HG02642 (cell line): ENCODE measurements around the gene CAPN15.

ENCODE experiments used
- ATAC-seq: cut with Tn5 transposase; IDR thresholded peaks from one replicate; pipeline ENCODE4 v1.9.1; 2021; ENCODE audit warnings: mild to moderate bottlenecking; ENCODE audit not compliant: unreplicated experiment, poor library complexity

Gene CAPN15

GRCh38 chr16:559411-560203 lies 32.1 kb downstream of the CAPN15 start:
- ATAC-seq, result no peak

GRCh38 chr16:560204-560700 lies 32.7 kb downstream of the CAPN15 start, which contains the start of gene PRR35:
TSS of gene PRR35 (plus strand) at chr16:560394. CDS start at chr16:563295, 2,901 bp downstream.
- no peak for ATAC-seq

- ATAC-seq, result no peak
These were observed 33.3 kb downstream of the CAPN15 start for GRCh38 chr16:560701-561412.

- ATAC-seq, result no peak
These were observed 33.9 kb downstream of the CAPN15 start for GRCh38 chr16:561413-561794.

GRCh38 chr16:561957-562938 lies 34.7 kb downstream of the CAPN15 start:
- no peak for ATAC-seq

- no peak for ATAC-seq
These were observed 35.6 kb downstream of the CAPN15 start for GRCh38 chr16:563072-563644.

GRCh38 chr16:564690-565418 lies 37.3 kb downstream of the CAPN15 start:
- ATAC-seq, result no peak

GRCh38 chr16:565419-566330 lies 38.2 kb downstream of the CAPN15 start:
- no peak for ATAC-seq

- no peak for ATAC-seq
These were observed 39.2 kb downstream of the CAPN15 start, which contains the start of gene NHLRC4 for GRCh38 chr16:566475-567372. TSS of gene NHLRC4 (plus strand) at chr16:567005. CDS start at chr16:568048, 1,043 bp downstream.

GRCh38 chr16:567373-568256 lies 40.1 kb downstream of the CAPN15 start:
- ATAC-seq, result no peak

GRCh38 chr16:568401-569258 lies 41.1 kb downstream of the CAPN15 start:
- ATAC-seq, result no peak

- peak; percentile 49 for ATAC-seq
These were observed 42.1 kb downstream of the CAPN15 start, which contains the start of gene PIGQ for GRCh38 chr16:569445-570254. TSS of gene PIGQ (plus strand) at chr16:569968. CDS start at chr16:574075, 4,107 bp downstream.

- ATAC-seq, result no peak
These were observed 45.5 kb downstream of the CAPN15 start for GRCh38 chr16:572865-573650.
